Small intestine (tissue), 7 donors: Measurements from ENCODE around the gene MYO3B. TPM values are rescaled to one million over a fixed set of nuclear protein-coding genes. Genes with fewer than 3 reads are reported as not detected.
"Not testable (repeated sequence)": the region's sequence is repeated elsewhere in the genome, so short reads cannot be mapped to it uniquely, and the experiment has no call there.

Experiments
- DNase-seq, 2 donors: peaks; one replicate each; pipeline versions ENCODE4 v3.0.0 to v3.0.0-alpha.2; 2013
- FAIRE-seq: peaks from 2 replicates; lab custom pipeline; 2012; peaks lifted over from hg19 to GRCh38; lab: Jason Lieb, UNC
- H3K27ac ChIP-seq, 3 donors: one replicate each; pipeline ENCODE4 v1.5.1; 2013; ENCODE audit warnings: low read length in 2 of 3, mild to moderate bottlenecking in 2 of 3, control low read depth in 1 of 3, inconsistent platforms in 1 of 3, low read depth in 1 of 3, moderate library complexity in 1 of 3
- H3K27me3 ChIP-seq, 3 donors: one replicate each; pipeline ENCODE4 v1.6.1; 2013; ENCODE audit warnings: low read length in 3 of 3, inconsistent platforms in 1 of 3; ENCODE audit not compliant: control insufficient read depth in 3 of 3, insufficient read depth in 3 of 3
- H3K36me3 ChIP-seq, 3 donors: one replicate each; pipeline ENCODE4 v1.6.1; 2013; ENCODE audit warnings: low read length in 3 of 3, inconsistent platforms in 1 of 3, low read depth in 1 of 3, mild to moderate bottlenecking in 1 of 3, moderate library complexity in 1 of 3; ENCODE audit not compliant: control insufficient read depth in 3 of 3, insufficient read depth in 2 of 3
- H3K4me1 ChIP-seq, 3 donors: one replicate each; pipeline ENCODE4 v1.6.1; 2013; ENCODE audit warnings: low read length in 2 of 3, inconsistent platforms in 1 of 3, low read depth in 1 of 3, mild to moderate bottlenecking in 1 of 3, moderate library complexity in 1 of 3; ENCODE audit not compliant: control insufficient read depth in 3 of 3, insufficient read depth in 2 of 3
- H3K4me3 ChIP-seq, 3 donors: one replicate each; pipeline ENCODE4 v1.5.1; 2013; ENCODE audit warnings: low read length in 3 of 3, control low read depth in 1 of 3, inconsistent platforms in 1 of 3, low read depth in 1 of 3, mild to moderate bottlenecking in 1 of 3, moderate library complexity in 1 of 3
- H3K9me3 ChIP-seq, 2 donors: one replicate each; pipeline ENCODE4 v1.6.1; 2013; ENCODE audit warnings: low read depth in 1 of 2, low read length in 1 of 2; ENCODE audit not compliant: control insufficient read depth in 2 of 2, insufficient read depth in 1 of 2
- WGBS, 3 donors: extraction: QIAGEN DNeasy Blood & Tissue Kit; methylation state at CpG; one replicate each; pipeline ENCODE4 v1.1.7; 2013; 5-methylcytosine and 5-hydroxymethylcytosine counted together
- polyA plus RNA-seq, 4 donors: library from polyadenylated mRNA; stranded (reverse) in 3 of 4; unstranded in 1 of 4; fragments of 200-250 nt in 3 of 4; fragments of 120-200 nt in 1 of 4; gene quantifications; one replicate each; pipeline versions ENCODE4 v1.2.1 to v1.2.3, GENCODE V29; 2013
- donor health status: healthy with polysubstance abuse.
- donor health status: control.
- donor health status: control.
- donor health status: Bipolar disorder and iron deficiency.
- donor health status: healthy.

The MYO3B gene
- polyA plus RNA-seq, 4 donors: 0.03 to 0.81 TPM; not detected in 2

DNA sequence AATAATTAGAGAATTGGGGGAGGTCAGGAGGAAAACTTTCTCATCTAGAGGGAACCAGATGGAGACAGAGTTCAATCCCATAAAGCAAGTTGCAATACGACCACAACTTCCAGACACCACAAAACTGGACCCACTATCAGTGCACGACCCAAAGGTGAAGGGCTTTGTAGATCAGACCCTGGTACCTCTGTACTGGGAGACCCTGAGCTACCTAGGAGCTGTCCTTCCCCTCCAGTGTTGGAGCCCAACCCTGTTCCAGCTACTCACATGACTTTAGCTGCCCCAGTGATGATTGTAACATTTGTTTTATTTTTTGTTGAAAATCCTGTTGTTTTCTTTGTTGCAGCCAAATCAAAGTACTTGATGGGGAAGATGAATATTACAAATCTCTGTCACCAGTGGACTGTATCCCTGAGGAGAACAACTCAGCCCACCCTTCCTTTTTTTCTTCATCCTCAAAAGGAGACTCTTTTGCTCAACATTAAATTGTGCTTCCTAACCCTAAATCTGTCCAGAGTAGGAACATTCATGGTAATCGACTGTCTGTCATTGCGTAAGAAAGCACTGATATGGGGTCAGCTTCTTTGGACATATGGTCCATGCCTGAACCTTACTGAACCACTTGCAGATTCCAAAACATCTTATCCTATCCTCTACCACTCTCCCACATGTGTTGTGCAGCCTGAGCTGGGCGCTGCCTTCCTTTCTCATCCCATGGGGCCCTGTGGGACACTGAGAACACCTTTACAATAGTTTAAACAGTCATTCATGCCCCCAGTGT, 474.9 kb downstream of the MYO3B start:
- Histone ChIP-seq H3K4me3 (no peak overlapping the region), H3K27me3 (no peaks in the 10 kb centered on the region), H3K36me3 (no peaks in the 10 kb centered on the region), H3K9me3 (no peaks in the 10 kb centered on the region), H3K27ac (no peak overlapping the region), H3K4me1 (no peaks in the 10 kb centered on the region)
- DNase-seq: no peak
- 79 to 82% (median 79%) methylated on average over 5 of the region's 5 CpGs for WGBS, 3 donors
- FAIRE-seq: no peak

DNA sequence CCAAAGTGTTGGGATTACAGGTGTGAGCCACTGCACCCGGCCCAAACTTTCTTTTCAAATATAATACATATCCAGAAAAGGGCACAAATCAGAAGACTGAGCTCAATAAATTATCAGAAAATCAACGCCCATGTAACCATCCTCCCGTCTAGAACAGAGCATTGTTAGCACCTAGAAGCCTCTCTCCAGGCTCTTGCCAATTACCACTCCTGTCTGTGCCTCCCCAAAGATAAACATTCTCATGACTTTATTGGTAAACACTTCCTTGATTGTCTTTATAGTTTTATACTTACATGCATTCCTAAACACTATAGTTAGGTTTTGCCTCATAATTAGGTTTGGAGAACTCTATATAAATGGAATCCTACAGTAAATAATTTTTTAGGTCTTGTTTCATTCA, 478.7 kb downstream of the MYO3B start:
- Histone ChIP-seq H3K4me1 (no peaks in the 10 kb centered on the region), H3K9me3 (no peaks in the 10 kb centered on the region), H3K27me3 (no peaks in the 10 kb centered on the region), H3K36me3 (no peaks in the 10 kb centered on the region), H3K4me3 (no peak overlapping the region), H3K27ac (no peak overlapping the region)
- 76 to 85% (median 81%) methylated on average over 3 of the region's 3 CpGs for WGBS, 3 donors
- DNase-seq (peak in 1 of 2 donors; percentile 5), FAIRE-seq (no peak)

DNA sequence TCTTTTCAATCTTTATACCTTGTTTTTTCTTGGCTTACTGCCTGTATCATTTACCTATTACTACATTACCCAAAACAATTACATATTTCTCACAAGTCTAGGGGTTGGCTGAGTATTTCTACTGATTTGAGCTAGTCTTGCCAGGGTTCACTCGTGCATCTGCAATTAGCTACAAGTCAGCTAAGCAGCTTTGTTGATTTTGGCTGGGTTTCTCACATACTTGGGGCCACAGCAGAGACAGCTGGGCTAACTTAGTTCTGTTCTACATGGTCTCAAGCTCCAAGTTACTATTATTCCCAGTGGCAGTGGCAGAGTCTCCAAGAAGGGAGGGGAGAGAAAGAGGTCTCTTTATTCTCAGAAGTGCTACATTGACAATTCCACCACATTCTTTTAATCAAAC, 482.5 kb downstream of the MYO3B start:
- DNase-seq (peak; percentile 11 to 21), FAIRE-seq (no peak)
- H3K4me3 ChIP-seq: no peak overlapping the region
- no peaks in the 10 kb centered on the region for H3K27me3 ChIP-seq
- H3K27ac ChIP-seq: no peak overlapping the region
- no peaks in the 10 kb centered on the region for H3K4me1 ChIP-seq
- no peaks in the 10 kb centered on the region for H3K36me3 ChIP-seq
- no peaks in the 10 kb centered on the region for H3K9me3 ChIP-seq
- WGBS, 3 donors: 5 to 27% (median 22%) methylated on average over 1 of the region's 1 CpG

DNA sequence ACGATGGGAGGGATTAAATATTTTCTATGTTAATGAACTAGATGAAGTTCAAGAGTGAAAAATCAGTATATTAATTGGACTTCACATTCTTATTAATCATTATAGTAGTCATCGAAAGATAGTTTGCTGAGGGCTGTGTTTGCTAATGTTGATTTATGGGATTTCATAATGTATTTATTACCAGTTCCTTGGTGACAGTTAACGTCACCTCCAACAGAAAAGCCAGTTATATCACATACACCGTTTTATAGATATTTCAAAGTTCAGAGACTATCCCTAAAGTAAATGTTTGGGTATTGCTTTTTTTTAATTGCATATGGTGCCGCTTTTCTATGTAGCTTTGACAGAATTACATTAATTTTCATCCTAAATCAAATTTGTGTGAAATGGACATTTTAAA, 487.8 kb downstream of the MYO3B start:
- Histone ChIP-seq H3K36me3 (no peaks in the 10 kb centered on the region), H3K27me3 (no peaks in the 10 kb centered on the region), H3K27ac (no peak overlapping the region), H3K4me3 (no peak overlapping the region), H3K4me1 (no peaks in the 10 kb centered on the region), H3K9me3 (no peaks in the 10 kb centered on the region)
- DNase-seq: peak; percentile 65 to 69
- WGBS, 3 donors: 20 to 70% (median 35%) methylated on average over 5 of the region's 5 CpGs
- no peak for FAIRE-seq

DNA sequence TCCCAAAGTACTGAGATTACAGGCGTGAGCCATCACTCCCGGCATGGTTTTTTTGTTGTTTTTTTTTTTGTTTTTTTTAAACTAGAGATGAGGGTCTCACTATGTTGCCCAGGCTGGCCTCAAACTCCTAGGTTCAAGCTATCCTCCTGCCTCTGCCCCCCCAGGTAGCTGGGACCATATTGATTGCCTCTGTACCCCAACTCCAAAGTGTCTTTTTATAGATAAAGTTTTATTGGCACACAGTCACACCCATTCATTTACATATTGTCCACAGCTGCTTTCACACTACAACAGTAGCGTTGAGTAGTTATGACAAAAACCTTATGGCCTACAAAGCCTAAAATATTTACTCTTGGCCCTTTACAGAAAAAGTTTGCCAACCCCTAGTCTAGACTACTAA, 492.0 kb downstream of the MYO3B start:
- WGBS, 3 donors: 83 to 90% (median 89%) methylated on average over 3 of the region's 3 CpGs

DNA sequence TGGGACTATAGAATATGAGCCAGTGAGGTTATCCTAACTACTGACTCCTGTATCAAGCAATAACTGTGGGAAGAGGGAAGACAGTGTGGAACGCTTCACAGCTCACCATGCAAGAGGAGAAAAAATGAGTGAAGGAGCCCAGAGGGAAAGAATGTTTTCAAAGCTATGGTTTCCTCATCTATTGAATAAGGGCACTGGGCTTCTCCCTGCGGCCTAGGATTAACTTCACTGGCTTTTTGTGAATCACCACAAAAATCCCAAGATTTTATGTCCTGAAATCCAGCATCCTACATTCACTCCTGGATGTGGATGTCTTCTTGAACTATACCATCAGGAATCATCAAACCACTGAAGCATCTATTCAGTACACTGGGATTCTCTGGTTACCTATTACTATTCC, 492.7 kb downstream of the MYO3B start:
- 89 to 90% (median 89%) methylated on average over 2 of the region's 2 CpGs for WGBS, 3 donors
- H3K4me1 ChIP-seq: no peaks in the 10 kb centered on the region
- FAIRE-seq (no peak), DNase-seq (no peak)
- H3K27me3 ChIP-seq: no peaks in the 10 kb centered on the region
- no peak overlapping the region for H3K4me3 ChIP-seq
- no peaks in the 10 kb centered on the region for H3K36me3 ChIP-seq
- H3K9me3 ChIP-seq: no peaks in the 10 kb centered on the region
- no peak overlapping the region for H3K27ac ChIP-seq

More for the DNA sequence above, 492.0 kb downstream of the MYO3B start:
- Histone ChIP-seq H3K27ac (no peak overlapping the region), H3K27me3 (no peaks in the 10 kb centered on the region), H3K4me1 (no peaks in the 10 kb centered on the region), H3K9me3 (no peaks in the 10 kb centered on the region), H3K36me3 (no peaks in the 10 kb centered on the region), H3K4me3 (no peak overlapping the region)
- DNase-seq (no peak), FAIRE-seq (no peak)

DNA sequence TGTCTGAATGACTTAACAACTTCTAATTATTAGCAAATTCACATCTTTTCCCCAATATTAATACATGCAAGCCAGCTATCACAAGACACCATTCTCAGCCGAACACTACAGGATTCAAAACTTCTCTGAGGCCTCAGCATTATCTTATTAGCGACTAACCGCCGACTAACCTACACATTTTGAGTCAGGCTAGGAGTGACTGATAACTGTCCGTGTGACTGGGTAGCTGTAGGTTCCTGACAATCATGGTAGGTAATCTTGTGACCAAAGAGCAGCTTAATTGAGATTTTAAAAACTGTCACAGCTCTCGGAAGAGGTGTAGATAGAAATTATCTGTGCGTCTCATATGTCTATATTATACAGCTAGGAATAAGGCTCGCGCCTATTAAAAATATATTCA, 493.1 kb downstream of the MYO3B start:
- Histone ChIP-seq H3K36me3 (no peaks in the 10 kb centered on the region), H3K4me3 (no peak overlapping the region), H3K9me3 (no peaks in the 10 kb centered on the region), H3K27ac (no peak overlapping the region), H3K4me1 (no peaks in the 10 kb centered on the region), H3K27me3 (no peaks in the 10 kb centered on the region)
- WGBS, 3 donors: 82 to 94% (median 91%) methylated on average over 9 of the region's 9 CpGs
- FAIRE-seq: no peak
- no peak for DNase-seq

DNA sequence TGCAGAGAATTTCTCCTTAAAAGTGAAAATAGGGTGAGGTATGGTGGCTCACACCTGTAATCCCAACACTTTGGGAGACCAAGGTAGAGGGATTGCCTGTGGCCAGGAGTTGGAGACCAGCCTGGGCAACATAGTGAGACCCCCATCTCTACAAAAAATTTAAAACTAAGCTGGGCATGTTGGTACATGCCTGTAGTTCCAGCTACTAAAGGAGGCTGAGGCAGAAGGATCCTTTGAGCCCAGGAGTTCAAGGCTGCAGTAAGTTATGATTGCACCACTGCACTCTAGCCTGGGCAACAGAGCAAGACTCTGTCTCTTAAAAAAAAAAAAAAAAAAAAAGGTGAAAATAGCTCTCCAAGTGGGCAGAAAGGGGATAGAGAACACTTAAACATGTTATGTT, 496.3 kb downstream of the MYO3B start:
- not testable (repeated sequence) for DNase-seq, H3K4me3 ChIP-seq, H3K27ac ChIP-seq, H3K27me3 ChIP-seq, H3K9me3 ChIP-seq, FAIRE-seq, H3K36me3 ChIP-seq, H3K4me1 ChIP-seq

DNA sequence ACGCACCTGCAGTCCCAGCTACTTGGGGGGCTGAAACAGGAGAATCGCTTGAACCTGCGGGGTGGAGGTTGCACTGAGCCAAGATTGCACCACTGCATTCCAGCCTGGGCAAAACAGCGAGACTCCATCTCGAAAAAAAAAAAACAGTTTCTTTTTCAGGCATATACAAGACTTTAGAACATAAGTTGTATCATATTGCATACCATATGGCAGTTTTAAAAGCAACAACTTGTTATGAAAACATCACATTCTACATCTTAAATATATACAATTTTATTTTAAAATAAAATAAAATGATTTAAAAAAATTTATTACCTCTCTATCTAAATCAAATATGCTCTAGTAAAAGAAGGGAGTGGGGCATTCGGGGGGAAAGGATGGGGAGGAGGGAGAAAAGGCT, 497.8 kb downstream of the MYO3B start:
- H3K4me1 ChIP-seq: peaks cover 0 to 3% (median 0%) of the 10 kb centered on the region in 3 donors
- H3K36me3 ChIP-seq: no peaks in the 10 kb centered on the region
- no peaks in the 10 kb centered on the region for H3K9me3 ChIP-seq
- 83 to 87% (median 83%) methylated on average over 6 of the region's 6 CpGs for WGBS, 3 donors
- DNase-seq (no peak), FAIRE-seq (no peak)
- H3K4me3 ChIP-seq: no peak overlapping the region
- no peaks in the 10 kb centered on the region for H3K27me3 ChIP-seq
- H3K27ac ChIP-seq: no peak overlapping the region
